Measurements from ENCODE around the gene BRF1.

DNA sequence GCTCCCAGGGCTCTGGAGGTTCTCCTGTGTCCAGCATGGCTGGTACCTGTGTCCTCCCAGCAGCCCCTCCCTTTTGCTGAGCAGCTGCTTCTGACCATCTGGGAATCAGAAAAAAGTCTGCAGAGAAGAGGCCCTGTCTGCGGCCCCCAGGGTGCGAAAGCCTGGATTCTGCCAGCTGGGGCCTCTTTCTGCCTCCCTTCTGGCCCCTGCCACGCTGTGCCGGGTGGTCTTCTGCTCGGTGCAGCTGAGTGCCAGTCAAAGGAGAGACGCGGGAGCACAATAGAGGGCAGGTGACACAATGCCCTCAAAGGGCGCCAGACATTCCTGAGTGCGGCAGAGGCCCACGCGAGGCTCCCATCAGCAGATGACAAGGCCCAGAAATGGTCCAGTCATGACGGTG is 39.8 kb downstream of the BRF1 start:
- no peak for TF ChIP-seq POLR2AphosphoS5 (IDR thresholded peaks at IDR 0.05; ENCODE audit: insufficient read depth in 1 of 2, low read depth in 1 of 2)
- TF ChIP-seq, protein P1, sequence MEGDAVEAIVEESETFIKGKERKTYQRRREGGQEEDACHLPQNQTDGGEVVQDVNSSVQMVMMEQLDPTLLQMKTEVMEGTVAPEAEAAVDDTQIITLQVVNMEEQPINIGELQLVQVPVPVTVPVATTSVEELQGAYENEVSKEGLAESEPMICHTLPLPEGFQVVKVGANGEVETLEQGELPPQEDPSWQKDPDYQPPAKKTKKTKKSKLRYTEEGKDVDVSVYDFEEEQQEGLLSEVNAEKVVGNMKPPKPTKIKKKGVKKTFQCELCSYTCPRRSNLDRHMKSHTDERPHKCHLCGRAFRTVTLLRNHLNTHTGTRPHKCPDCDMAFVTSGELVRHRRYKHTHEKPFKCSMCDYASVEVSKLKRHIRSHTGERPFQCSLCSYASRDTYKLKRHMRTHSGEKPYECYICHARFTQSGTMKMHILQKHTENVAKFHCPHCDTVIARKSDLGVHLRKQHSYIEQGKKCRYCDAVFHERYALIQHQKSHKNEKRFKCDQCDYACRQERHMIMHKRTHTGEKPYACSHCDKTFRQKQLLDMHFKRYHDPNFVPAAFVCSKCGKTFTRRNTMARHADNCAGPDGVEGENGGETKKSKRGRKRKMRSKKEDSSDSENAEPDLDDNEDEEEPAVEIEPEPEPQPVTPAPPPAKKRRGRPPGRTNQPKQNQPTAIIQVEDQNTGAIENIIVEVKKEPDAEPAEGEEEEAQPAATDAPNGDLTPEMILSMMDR (IDR thresholded peaks at IDR 0.05) = no peak
